Natural killer cell (primary cell): ENCODE results near the gene THSD8. TPM values are rescaled to one million over a fixed set of nuclear protein-coding genes. Genes with fewer than 3 reads are reported as not detected.

ENCODE experiments used
- ATAC-seq, 3 donors: fragments of 150-1000 bp in 2 of 3; fragments of 200-7000 bp in 1 of 3; cut with Tn5 transposase; 1 replicate in 1 of 3; 2 replicates in 2 of 3; pipeline ENCODE4 v1.10.0; 2021; ENCODE audit warnings: mild to moderate bottlenecking in 2 of 3, moderate library complexity in 2 of 3
- DNase-seq, 2 donors: peaks; one replicate each; pipeline versions ENCODE4 v3.0.0 to v3.0.0-alpha.2; 2013 to 2021; ENCODE audit warnings: mixed read lengths in 1 of 2
- H3K27ac ChIP-seq: one replicate; pipeline ENCODE4 v1.5.1; 2013; ENCODE audit warnings: mild to moderate bottlenecking, low read length
- H3K27me3 ChIP-seq: one replicate; pipeline ENCODE4 v1.6.1; 2013; ENCODE audit warnings: low read length; ENCODE audit not compliant: control insufficient read depth, insufficient read depth
- H3K36me3 ChIP-seq: one replicate; pipeline ENCODE4 v1.6.1; 2013; ENCODE audit warnings: low read length; ENCODE audit not compliant: control insufficient read depth, insufficient read depth
- H3K4me1 ChIP-seq: one replicate; pipeline ENCODE4 v1.6.1; 2013; ENCODE audit warnings: low read length; ENCODE audit not compliant: control insufficient read depth, insufficient read depth
- H3K4me3 ChIP-seq: one replicate; pipeline ENCODE4 v1.5.1; 2013; ENCODE audit warnings: low read length
- H3K9me3 ChIP-seq: one replicate; pipeline ENCODE4 v1.6.1; 2013; ENCODE audit warnings: low read length; ENCODE audit not compliant: control insufficient read depth, insufficient read depth
- H3K27ac Mint-ChIP-seq, 2 donors: one replicate each; pipeline ENCODE4 v1.8.0; 2022; ENCODE audit warnings: mild to moderate bottlenecking in 2 of 2, mixed read lengths in 2 of 2, moderate library complexity in 1 of 2
- H3K27me3 Mint-ChIP-seq, 2 donors: one replicate each; pipeline ENCODE4 v1.8.0; 2022; ENCODE audit warnings: low read depth in 2 of 2, mixed read lengths in 2 of 2
- H3K36me3 Mint-ChIP-seq: one replicate; pipeline ENCODE4 v1.8.0; 2022; ENCODE audit warnings: mixed read lengths
- H3K4me1 Mint-ChIP-seq, 2 donors: one replicate each; pipeline ENCODE4 v1.8.0; 2022; ENCODE audit warnings: mixed read lengths in 2 of 2
- H3K4me3 Mint-ChIP-seq: one replicate; pipeline ENCODE4 v1.8.0; 2022; ENCODE audit warnings: mild to moderate bottlenecking, moderate library complexity, mixed read lengths
- H3K9me3 Mint-ChIP-seq, 2 donors: one replicate each; pipeline ENCODE4 v1.8.0; 2022; ENCODE audit warnings: mixed read lengths in 2 of 2
- WGBS: methylation state at CpG from one replicate; pipeline ENCODE4 v1.1.7; 2013; ENCODE audit warnings: missing lambda C conversion rate; ENCODE audit not compliant: insufficient coverage; 5-methylcytosine and 5-hydroxymethylcytosine counted together
- intact Hi-C: fragments of 100-400 bp; cut with micrococcal nuclease; formaldehyde crosslinking; loops from one replicate; pipeline ENCODE4 v1.14.2; 2022
- total RNA-seq, 4 donors: library from RNA; stranded (reverse); fragments of 120-200 nt in 1 of 4; gene quantifications; one replicate each; pipeline versions ENCODE4 v1.2.3 to v1.2.4, GENCODE V29; 2013 to 2022
- TF ChIP-seq, protein P1 (sequence below): fragments of 200-600 bp; IDR thresholded peaks from one replicate; pipeline ENCODE4 v1.8.0; 2022; ENCODE audit warnings: antibody characterized with exemption

THSD8 gene
- 1 to 10 TPM; 1.7 to 2.8 (median 2.2) TPM for total RNA-seq
- total RNA-seq (2013) = 2.0 TPM

- under 1% methylated on average over 78 of the region's 78 CpGs for WGBS
- TF ChIP-seq, protein P1, sequence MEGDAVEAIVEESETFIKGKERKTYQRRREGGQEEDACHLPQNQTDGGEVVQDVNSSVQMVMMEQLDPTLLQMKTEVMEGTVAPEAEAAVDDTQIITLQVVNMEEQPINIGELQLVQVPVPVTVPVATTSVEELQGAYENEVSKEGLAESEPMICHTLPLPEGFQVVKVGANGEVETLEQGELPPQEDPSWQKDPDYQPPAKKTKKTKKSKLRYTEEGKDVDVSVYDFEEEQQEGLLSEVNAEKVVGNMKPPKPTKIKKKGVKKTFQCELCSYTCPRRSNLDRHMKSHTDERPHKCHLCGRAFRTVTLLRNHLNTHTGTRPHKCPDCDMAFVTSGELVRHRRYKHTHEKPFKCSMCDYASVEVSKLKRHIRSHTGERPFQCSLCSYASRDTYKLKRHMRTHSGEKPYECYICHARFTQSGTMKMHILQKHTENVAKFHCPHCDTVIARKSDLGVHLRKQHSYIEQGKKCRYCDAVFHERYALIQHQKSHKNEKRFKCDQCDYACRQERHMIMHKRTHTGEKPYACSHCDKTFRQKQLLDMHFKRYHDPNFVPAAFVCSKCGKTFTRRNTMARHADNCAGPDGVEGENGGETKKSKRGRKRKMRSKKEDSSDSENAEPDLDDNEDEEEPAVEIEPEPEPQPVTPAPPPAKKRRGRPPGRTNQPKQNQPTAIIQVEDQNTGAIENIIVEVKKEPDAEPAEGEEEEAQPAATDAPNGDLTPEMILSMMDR = no peak
- H3K4me3 ChIP-seq = peak within 1 kb of the TSS; percentile 90
- H3K27ac Mint-ChIP-seq = no peak within 1 kb of the TSS
- peaks cover 0 to 12% of the 10 kb centered on the region in 2 donors for H3K27me3 Mint-ChIP-seq
- H3K4me1 Mint-ChIP-seq = peaks cover 22 to 30% of the 10 kb centered on the region in 2 donors
- DNase-seq = peak in 1 of 2 donors; percentile 81
- peaks cover 33% of the 10 kb centered on the region for H3K4me1 ChIP-seq
- ATAC-seq = peak; percentile 58 to 77 (median 68)
- intact Hi-C loops = no loop called here
- no peaks in the 10 kb centered on the region for H3K36me3 Mint-ChIP-seq
- H3K9me3 Mint-ChIP-seq = no peaks in the 10 kb centered on the region
- H3K27me3 ChIP-seq = peaks cover 6% of the 10 kb centered on the region
- peak within 1 kb of the TSS; percentile 49 for H3K27ac ChIP-seq
- H3K36me3 ChIP-seq = no peaks in the 10 kb centered on the region
- H3K4me3 Mint-ChIP-seq = peak within 1 kb of the TSS; percentile 88
- H3K9me3 ChIP-seq = no peaks in the 10 kb centered on the region
These were observed at the start of gene THSD8, which contains the start of gene PRDX2 for GRCh38 chr19:12801466-12802266. THSD8 (plus strand) TSS chr19:12802069; CDS start chr19:12802072, 3 bp downstream. PRDX2 (minus strand) TSS chr19:12801800; CDS start chr19:12801261, 539 bp downstream.

DNA sequence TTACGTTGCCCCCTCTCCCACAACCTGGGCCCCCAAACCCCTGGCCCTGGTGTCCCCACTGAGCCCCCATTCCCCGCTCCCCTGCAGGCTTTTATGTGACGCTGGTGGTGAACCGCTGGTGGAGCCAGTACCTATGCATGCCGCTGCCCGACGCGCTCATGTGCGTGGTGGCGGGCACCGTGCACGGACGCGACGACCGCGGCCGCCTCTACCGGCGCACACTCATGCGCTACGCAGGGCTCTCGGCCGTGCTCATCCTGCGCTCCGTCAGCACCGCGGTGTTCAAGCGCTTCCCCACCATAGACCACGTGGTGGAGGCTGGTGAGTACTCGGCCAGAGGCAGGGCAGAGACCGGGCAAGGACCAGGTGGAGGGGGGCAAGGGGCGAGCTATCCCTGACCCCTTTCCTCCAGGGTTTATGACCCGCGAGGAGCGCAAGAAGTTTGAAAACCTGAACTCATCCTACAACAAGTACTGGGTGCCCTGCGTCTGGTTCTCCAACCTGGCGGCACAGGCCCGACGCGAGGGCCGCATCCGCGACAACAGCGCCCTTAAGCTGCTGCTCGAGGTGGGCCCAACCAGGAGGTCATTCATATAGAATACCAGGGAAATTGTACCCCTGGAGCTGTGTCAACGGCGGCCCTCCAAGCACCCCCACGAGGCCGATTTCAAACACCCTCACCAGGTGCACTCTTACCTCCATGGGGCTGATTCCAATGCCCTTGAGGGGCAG, 47.2 kb upstream of the THSD8 start:
- no peaks in the 10 kb centered on the region for H3K9me3 ChIP-seq
- 71% methylated on average over 50 of the region's 50 CpGs for WGBS
- Mint-ChIP-seq H3K4me1 (peaks cover 0 to 4% of the 10 kb centered on the region in 2 donors), H3K9me3 (no peaks in the 10 kb centered on the region), H3K27me3 (peaks cover 13 to 20% of the 10 kb centered on the region in 2 donors), H3K4me3 (no peak overlapping the region), H3K27ac (no peak overlapping the region), H3K36me3 (no peaks in the 10 kb centered on the region)
- intact Hi-C loops = no loop called here
- ATAC-seq (no peak), DNase-seq (no peak)
- TF ChIP-seq, protein P1 = no peak
- no peak overlapping the region for H3K4me3 ChIP-seq
- H3K4me1 ChIP-seq = peaks cover 9% of the 10 kb centered on the region
- H3K27me3 ChIP-seq = peaks cover 2% of the 10 kb centered on the region
- no peak overlapping the region for H3K27ac ChIP-seq
- no peaks in the 10 kb centered on the region for H3K36me3 ChIP-seq

DNA sequence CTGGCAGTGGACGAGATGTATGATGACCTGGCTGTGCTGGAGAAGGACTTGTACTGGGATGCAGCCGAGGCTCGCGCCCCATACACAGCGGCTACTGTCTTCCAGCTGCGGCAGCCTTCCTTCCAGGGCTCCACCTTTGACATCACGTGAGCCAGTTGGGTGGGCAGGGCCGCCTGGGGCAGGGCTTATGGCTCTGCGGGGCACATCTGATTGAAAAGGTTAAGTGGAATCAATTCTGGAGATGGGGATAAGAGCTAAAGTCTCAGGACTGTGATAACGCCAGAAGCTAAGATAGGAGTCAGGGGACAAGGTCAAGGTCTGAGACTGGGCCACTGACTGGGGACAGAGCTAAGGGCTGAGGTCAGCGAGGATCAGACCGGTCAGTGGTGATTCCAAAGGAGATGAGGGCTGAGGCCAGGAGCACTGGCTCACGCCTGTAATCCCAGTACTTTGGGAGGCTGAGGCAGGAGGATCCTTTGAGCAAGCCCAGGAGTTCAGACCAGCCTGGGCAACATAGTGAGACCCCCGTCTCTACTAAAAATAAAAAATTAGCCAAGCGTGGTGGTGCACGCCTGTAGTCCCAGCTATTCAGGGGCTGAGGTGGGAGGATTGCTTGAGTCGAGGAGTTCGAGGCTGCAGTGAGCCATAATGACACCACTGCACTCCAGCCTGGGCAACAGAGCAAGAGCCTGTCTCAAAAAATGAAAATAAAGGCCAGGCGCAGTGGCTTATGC, 45.6 kb upstream of the THSD8 start:
- Histone ChIP-seq H3K9me3 (no peaks in the 10 kb centered on the region), H3K27me3 (peaks cover 2% of the 10 kb centered on the region), H3K4me1 (peaks cover 9% of the 10 kb centered on the region), H3K4me3 (no peak overlapping the region), H3K36me3 (no peaks in the 10 kb centered on the region), H3K27ac (no peak overlapping the region)
- H3K9me3 Mint-ChIP-seq = no peaks in the 10 kb centered on the region
- no peak overlapping the region for H3K27ac Mint-ChIP-seq
- H3K36me3 Mint-ChIP-seq = no peaks in the 10 kb centered on the region
- no peak for DNase-seq
- TF ChIP-seq, protein P1 = no peak
- no peak for ATAC-seq
- intact Hi-C loops = loop anchor here (2.0 kb wide), 1 partner anchor 40 kb away; no protein-coding TSS in a partner anchor
- peaks cover 0 to 12% of the 10 kb centered on the region in 2 donors for H3K27me3 Mint-ChIP-seq
- peaks cover 0 to 5% of the 10 kb centered on the region in 2 donors for H3K4me1 Mint-ChIP-seq
- 91% methylated on average over 19 of the region's 19 CpGs for WGBS
- H3K4me3 Mint-ChIP-seq = peak overlapping the region; percentile 9
